ENCODE data around the gene PDXK.
A peak's percentile ranks its signal among the peaks of the same experiment; 100 is the strongest.

PDXK gene

GRCh38 chr21:43762303-43763128, 43.6 kb downstream of the PDXK start:
- DNase-seq (ENCODE audit: low read depth in 2 of 2): no peak

- DNase-seq (ENCODE audit: low read depth in 2 of 2): no peak
Observed at GRCh38 chr21:43763901-43764523, 45.1 kb downstream of the PDXK start.

- no peak for DNase-seq (ENCODE audit: low read depth in 2 of 2)
Observed at GRCh38 chr21:43764576-43765495, 45.9 kb downstream of the PDXK start.

GRCh38 chr21:43766734-43767497, 48.0 kb downstream of the PDXK start:
- DNase-seq (ENCODE audit: low read depth in 2 of 2): no peak

- no peak for DNase-seq (ENCODE audit: low read depth in 2 of 2)
Observed at GRCh38 chr21:43767498-43767983, 48.6 kb downstream of the PDXK start.

- no peak for DNase-seq (ENCODE audit: low read depth in 2 of 2)
Observed at GRCh38 chr21:43767984-43768867, 49.3 kb downstream of the PDXK start.

- DNase-seq (ENCODE audit: low read depth in 2 of 2): no peak
Observed at GRCh38 chr21:43768868-43769167, 49.9 kb downstream of the PDXK start.

- no peak for DNase-seq (ENCODE audit: low read depth in 2 of 2)
Observed at GRCh38 chr21:43769325-43769958, 50.5 kb downstream of the PDXK start.

- no peak for DNase-seq (ENCODE audit: low read depth in 2 of 2)
Observed at GRCh38 chr21:43770066-43770655, 51.2 kb downstream of the PDXK start.

- DNase-seq (ENCODE audit: low read depth in 2 of 2): no peak
Observed at GRCh38 chr21:43771199-43771675, 52.3 kb downstream of the PDXK start.

GRCh38 chr21:43771698-43772424, 52.9 kb downstream of the PDXK start:
- DNase-seq (ENCODE audit: low read depth in 2 of 2): no peak

- DNase-seq (ENCODE audit: low read depth in 2 of 2): no peak
Observed at GRCh38 chr21:43772425-43772821, 53.5 kb downstream of the PDXK start.

GRCh38 chr21:43774163-43774562, 55.2 kb downstream of the PDXK start:
- DNase-seq (ENCODE audit: low read depth in 2 of 2): no peak

- DNase-seq (ENCODE audit: low read depth in 2 of 2): no peak
Observed at GRCh38 chr21:43775190-43775589, 56.3 kb downstream of the PDXK start.

GRCh38 chr21:43775795-43776430, 57.0 kb downstream of the PDXK start, which contains the start of gene CSTB:
TSS of gene CSTB (minus strand) at chr21:43776308. CDS start at chr21:43776269, 39 bp downstream.
- DNase-seq (ENCODE audit: low read depth in 2 of 2): peak; percentile 58 to 60

GRCh38 chr21:43777953-43778352, 59.0 kb downstream of the PDXK start:
- DNase-seq (ENCODE audit: low read depth in 2 of 2): no peak

GRCh38 chr21:43778469-43779335, 59.8 kb downstream of the PDXK start:
- DNase-seq (ENCODE audit: low read depth in 2 of 2): no peak
